HG03108 (cell line): ENCODE results near the gene SPDYE18.
"Not testable (repeated sequence)": the region's sequence is repeated elsewhere in the genome, so short reads cannot be mapped to it uniquely, and the experiment has no call there.

Experiments
- ATAC-seq: cut with Tn5 transposase; IDR thresholded peaks from one replicate; pipeline ENCODE4 v1.9.1; 2021; ENCODE audit warnings: moderate library complexity; ENCODE audit not compliant: unreplicated experiment

The SPDYE18 gene

GRCh38 chr7:77006127-77007110 is 55.9 kb downstream of the SPDYE18 start:
- not testable (repeated sequence) for ATAC-seq

- ATAC-seq = not testable (repeated sequence)
Observed at GRCh38 chr7:77005461-77006057, 56.8 kb downstream of the SPDYE18 start.

GRCh38 chr7:77004151-77004550 is 58.2 kb downstream of the SPDYE18 start:
- not testable (repeated sequence) for ATAC-seq

GRCh38 chr7:77003241-77003640 is 59.1 kb downstream of the SPDYE18 start:
- ATAC-seq = not testable (repeated sequence)

- not testable (repeated sequence) for ATAC-seq
Observed at GRCh38 chr7:77002678-77003233, 59.6 kb downstream of the SPDYE18 start.

- ATAC-seq = not testable (repeated sequence)
Observed at GRCh38 chr7:77002104-77002503, 60.3 kb downstream of the SPDYE18 start.
